HepG2 (cell line): ENCODE data around the gene GSTP1. TPM values are rescaled to one million over a fixed set of nuclear protein-coding genes. Genes with fewer than 3 reads are reported as not detected.

ENCODE experiments used
- ASH2L ChIP-seq: fragments of 300-600, 200-600 bp; sonication (generic); IDR thresholded peaks from 2 replicates; pipeline ENCODE4 v1.7.0; 2017; ENCODE audit warnings: low read depth, mild to moderate bottlenecking, moderate library complexity, mixed read lengths, low read length; ENCODE audit not compliant: insufficient read length
- BCL6 ChIP-seq: IDR thresholded peaks from 2 replicates; pipeline ENCODE4 v1.6.1; 2016; ENCODE audit warnings: missing genetic modification reagents, missing compliant biosample characterization
- CCDC6 ChIP-seq: sonication (generic); formaldehyde crosslinking; IDR thresholded peaks from 2 replicates; pipeline ENCODE4 v1.8.1; 2022; ENCODE audit warnings: mild to moderate bottlenecking, missing genetic modification reagents, moderate library complexity
- DPF2 ChIP-seq: sonication (generic); formaldehyde crosslinking; IDR thresholded peaks from 2 replicates; pipeline ENCODE4 v1.4.0; 2020; ENCODE audit warnings: mild to moderate bottlenecking, low read depth, missing genetic modification reagents, borderline replicate concordance
- ETV5 ChIP-seq: IDR thresholded peaks from 2 replicates; pipeline ENCODE4 v1.6.1; 2018; ENCODE audit warnings: missing biosample characterization, missing genetic modification reagents, inconsistent platforms, borderline replicate concordance
- HIC2 ChIP-seq: sonication (generic); formaldehyde crosslinking; IDR thresholded peaks from 2 replicates; pipeline ENCODE4 v1.9.0; 2022; ENCODE audit warnings: low read depth, missing genetic modification reagents
- HOXA5 ChIP-seq: sonication (generic); formaldehyde crosslinking; IDR thresholded peaks from 2 replicates; pipeline ENCODE4 v1.4.0; 2020; ENCODE audit warnings: missing genetic modification reagents
- NR2F2 ChIP-seq: IDR thresholded peaks from 2 replicates; pipeline ENCODE4 v1.6.1; 2012; ENCODE audit warnings: low read depth, inconsistent platforms, borderline replicate concordance
- RARA ChIP-seq: IDR thresholded peaks from 2 replicates; pipeline ENCODE4 v1.6.1; 2016; ENCODE audit warnings: missing genetic modification reagents, missing compliant biosample characterization
- RFX3 ChIP-seq: IDR thresholded peaks from 2 replicates; pipeline ENCODE4 v1.6.1; 2016; ENCODE audit warnings: missing biosample characterization, missing genetic modification reagents
- RXRB ChIP-seq: IDR thresholded peaks from 2 replicates; pipeline ENCODE4 v1.6.1; 2016; ENCODE audit warnings: borderline replicate concordance, missing genetic modification reagents, missing compliant biosample characterization
- SMARCC2 ChIP-seq: fragments of 450-650 bp; IDR thresholded peaks from 2 replicates; pipeline ENCODE4 v1.6.1; 2017; ENCODE audit warnings: antibody characterized with exemption, mild to moderate bottlenecking
- SOX5 ChIP-seq: IDR thresholded peaks from 2 replicates; pipeline ENCODE4 v1.6.1; 2016; ENCODE audit warnings: borderline replicate concordance
- ZNF12 ChIP-seq: sonication (generic); formaldehyde crosslinking; IDR thresholded peaks from 2 replicates; pipeline ENCODE4 v1.5.0; 2020; ENCODE audit warnings: missing genetic modification reagents
- ZNF264 ChIP-seq: sonication (generic); formaldehyde crosslinking; IDR thresholded peaks from 2 replicates; pipeline ENCODE4 v1.4.0; 2020; ENCODE audit warnings: missing genetic modification reagents
- ZNF34 ChIP-seq: sonication (generic); formaldehyde crosslinking; IDR thresholded peaks from 2 replicates; pipeline ENCODE4 v1.4.0; 2020; ENCODE audit warnings: mild to moderate bottlenecking, missing genetic modification reagents, borderline replicate concordance
- ZNF574 ChIP-seq: sonication (generic); formaldehyde crosslinking; IDR thresholded peaks from 2 replicates; pipeline ENCODE4 v1.4.0; 2020; ENCODE audit warnings: missing genetic modification reagents
- ZNF576 ChIP-seq: sonication (generic); formaldehyde crosslinking; IDR thresholded peaks from 2 replicates; pipeline ENCODE4 v1.4.0; 2020; ENCODE audit warnings: mild to moderate bottlenecking, missing genetic modification reagents
- ZNF614 ChIP-seq: IDR thresholded peaks from 2 replicates; pipeline ENCODE4 v1.6.1; 2018; ENCODE audit warnings: missing biosample characterization, missing genetic modification reagents, inconsistent platforms, borderline replicate concordance
- ZNF782 ChIP-seq: sonication (generic); formaldehyde crosslinking; IDR thresholded peaks from 2 replicates; pipeline ENCODE4 v1.4.0; 2020; ENCODE audit warnings: missing genetic modification reagents, mild to moderate bottlenecking, borderline replicate concordance
- ZNF841 ChIP-seq: sonication (generic); formaldehyde crosslinking; IDR thresholded peaks from 2 replicates; pipeline ENCODE4 v1.8.1; 2023; ENCODE audit warnings: missing genetic modification reagents, borderline replicate concordance
- polyA plus RNA-seq, 8 experiments: library from polyadenylated mRNA; depleted of rRNA in 3 of 8; stranded (reverse) in 7 of 8; unstranded in 1 of 8; fragments of >200 nt; fragmentation: Illumina TruSeq in 4 of 8; extraction: Trizol in 4 of 8; gene quantifications; 2 replicates each; pipeline versions ENCODE4 v1.2.1 to v1.2.3, GENCODE V29; 2011 to 2016; ENCODE audit warnings: low read depth in 4 of 8, missing spikeins in 1 of 8, mixed read lengths in 1 of 8; ENCODE audit not compliant: insufficient read depth in 1 of 8
- total RNA-seq, 5 experiments: library from RNA; depleted of rRNA; stranded (reverse); fragments of >200 nt; fragmentation: Illumina TruSeq; extraction: Trizol; gene quantifications; 2 replicates each; pipeline ENCODE4 v1.2.3, GENCODE V29; 2016; ENCODE audit warnings: low read depth in 1 of 5
- TF ChIP-seq, protein P1 (sequence below): sonication (generic); formaldehyde crosslinking; IDR thresholded peaks from 2 replicates; pipeline ENCODE4 v1.5.0; 2020; ENCODE audit warnings: mild to moderate bottlenecking, missing genetic modification reagents, borderline replicate concordance
- TF ChIP-seq, protein P2 (sequence below): sonication (generic); formaldehyde crosslinking; IDR thresholded peaks from 2 replicates; pipeline ENCODE4 v1.5.0; 2020; ENCODE audit warnings: missing genetic modification reagents

GSTP1 gene
- total and polyA plus RNA-seq, 2 of the 13 experiments (the other 11 are each of a cell fraction or from before 2014, with no cell fraction given): not detected

DNA sequence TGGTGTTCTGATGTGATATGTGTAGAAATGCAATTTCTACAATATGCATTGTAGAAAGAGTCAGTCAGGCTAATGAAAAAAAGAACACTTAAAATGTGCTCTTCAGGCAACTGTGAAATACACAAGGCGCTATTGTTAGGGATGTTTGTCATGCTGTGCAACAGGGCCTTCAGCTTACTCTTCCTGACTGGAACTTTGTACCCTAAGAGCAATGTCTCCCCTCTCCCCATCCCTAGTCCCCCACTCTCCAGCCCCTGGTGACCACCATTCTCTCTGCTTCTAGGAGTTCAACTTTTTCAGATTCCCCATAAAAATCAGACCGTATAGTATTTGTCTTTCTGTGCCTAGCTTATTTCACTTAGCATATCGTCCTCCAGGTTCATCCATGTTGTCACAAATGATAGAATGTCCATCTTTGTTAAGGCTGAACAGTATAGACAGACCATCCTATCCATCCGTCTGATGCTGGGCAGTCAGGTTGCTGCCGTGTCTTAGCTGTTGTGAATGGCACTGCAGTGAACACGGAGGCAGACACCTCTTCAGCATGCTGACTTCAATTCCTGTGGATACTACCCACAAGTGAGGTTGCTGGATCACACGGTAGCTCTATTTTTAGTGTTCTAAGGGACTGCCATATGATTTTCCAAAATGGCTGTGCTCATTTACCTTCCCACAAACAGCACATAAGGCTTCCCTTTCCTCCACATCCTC, 33.8 kb downstream of the GSTP1 start (continued):
- TF ChIP-seq, protein P1, sequence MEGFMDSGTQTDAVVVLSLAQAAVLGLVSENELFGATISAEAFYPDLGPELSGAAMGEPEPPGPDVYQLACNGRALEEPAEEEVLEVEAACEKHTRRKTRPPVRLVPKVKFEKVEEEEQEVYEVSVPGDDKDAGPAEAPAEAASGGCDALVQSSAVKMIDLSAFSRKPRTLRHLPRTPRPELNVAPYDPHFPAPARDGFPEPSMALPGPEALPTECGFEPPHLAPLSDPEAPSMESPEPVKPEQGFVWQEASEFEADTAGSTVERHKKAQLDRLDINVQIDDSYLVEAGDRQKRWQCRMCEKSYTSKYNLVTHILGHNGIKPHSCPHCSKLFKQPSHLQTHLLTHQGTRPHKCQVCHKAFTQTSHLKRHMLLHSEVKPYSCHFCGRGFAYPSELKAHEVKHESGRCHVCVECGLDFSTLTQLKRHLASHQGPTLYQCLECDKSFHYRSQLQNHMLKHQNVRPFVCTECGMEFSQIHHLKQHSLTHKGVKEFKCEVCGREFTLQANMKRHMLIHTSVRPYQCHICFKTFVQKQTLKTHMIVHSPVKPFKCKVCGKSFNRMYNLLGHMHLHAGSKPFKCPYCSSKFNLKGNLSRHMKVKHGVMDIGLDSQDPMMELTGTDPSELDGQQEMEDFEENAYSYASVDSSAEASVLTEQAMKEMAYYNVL (CRISPR knock-in tag): peak; percentile 23; the same call in 1 of the 2 replicates
- no peak for TF ChIP-seq RFX3 (CRISPR knock-in tag)
- TF ChIP-seq SMARCC2: no peak
- no peak for TF ChIP-seq NR2F2
- TF ChIP-seq ETV5 (CRISPR knock-in tag): peak; percentile 33; the same call in 1 of the 2 replicates
- no peak for TF ChIP-seq DPF2 (CRISPR knock-in tag)
- TF ChIP-seq SOX5 (CRISPR knock-in tag): peak; percentile 78; the same call in 1 of the 2 replicates
- TF ChIP-seq ZNF841: no peak
- TF ChIP-seq HIC2 (CRISPR knock-in tag): no peak
- TF ChIP-seq ZNF12 (CRISPR knock-in tag): peak; percentile 100
- no peak for TF ChIP-seq ZNF576
- TF ChIP-seq BCL6 (CRISPR knock-in tag): peak; percentile 71; the same call in 1 of the 2 replicates
- no peak for TF ChIP-seq ZNF264 (CRISPR knock-in tag)
- TF ChIP-seq ZNF34 (CRISPR knock-in tag): no peak
- TF ChIP-seq CCDC6: no peak
- TF ChIP-seq HOXA5 (CRISPR knock-in tag): no peak
- TF ChIP-seq, protein P2, sequence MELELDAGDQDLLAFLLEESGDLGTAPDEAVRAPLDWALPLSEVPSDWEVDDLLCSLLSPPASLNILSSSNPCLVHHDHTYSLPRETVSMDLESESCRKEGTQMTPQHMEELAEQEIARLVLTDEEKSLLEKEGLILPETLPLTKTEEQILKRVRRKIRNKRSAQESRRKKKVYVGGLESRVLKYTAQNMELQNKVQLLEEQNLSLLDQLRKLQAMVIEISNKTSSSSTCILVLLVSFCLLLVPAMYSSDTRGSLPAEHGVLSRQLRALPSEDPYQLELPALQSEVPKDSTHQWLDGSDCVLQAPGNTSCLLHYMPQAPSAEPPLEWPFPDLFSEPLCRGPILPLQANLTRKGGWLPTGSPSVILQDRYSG: no peak
- peak; percentile 10; the same call in 1 of the 2 replicates for TF ChIP-seq RARA (CRISPR knock-in tag)
- peak; percentile 7 for TF ChIP-seq ASH2L
- TF ChIP-seq ZNF782: no peak
- no peak for TF ChIP-seq ZNF574 (CRISPR knock-in tag)
- TF ChIP-seq ZNF614 (CRISPR knock-in tag): 0 out of 2 replicates have a peak, but pooled peaks have one; percentile 57
- TF ChIP-seq RXRB: peak; percentile 16; the same call in 1 of the 2 replicates
